Neural progenitor cell (in vitro differentiated cells): Measurements from ENCODE around the gene SIRPA.

ENCODE experiments used
- EZH2 ChIP-seq: fragments of 200-600 bp; sonication (generic); IDR thresholded peaks from 2 replicates; pipeline ENCODE4 v1.6.1; 2017; ENCODE audit warnings: antibody characterized with exemption, mild to moderate bottlenecking, moderate library complexity
- TF ChIP-seq, protein P1 (sequence below): fragments of 200-600 bp; sonication (generic); IDR thresholded peaks from 2 replicates; pipeline ENCODE4 v1.5.1; 2017; ENCODE audit warnings: antibody characterized with exemption, mild to moderate bottlenecking

- TF ChIP-seq, protein P1, sequence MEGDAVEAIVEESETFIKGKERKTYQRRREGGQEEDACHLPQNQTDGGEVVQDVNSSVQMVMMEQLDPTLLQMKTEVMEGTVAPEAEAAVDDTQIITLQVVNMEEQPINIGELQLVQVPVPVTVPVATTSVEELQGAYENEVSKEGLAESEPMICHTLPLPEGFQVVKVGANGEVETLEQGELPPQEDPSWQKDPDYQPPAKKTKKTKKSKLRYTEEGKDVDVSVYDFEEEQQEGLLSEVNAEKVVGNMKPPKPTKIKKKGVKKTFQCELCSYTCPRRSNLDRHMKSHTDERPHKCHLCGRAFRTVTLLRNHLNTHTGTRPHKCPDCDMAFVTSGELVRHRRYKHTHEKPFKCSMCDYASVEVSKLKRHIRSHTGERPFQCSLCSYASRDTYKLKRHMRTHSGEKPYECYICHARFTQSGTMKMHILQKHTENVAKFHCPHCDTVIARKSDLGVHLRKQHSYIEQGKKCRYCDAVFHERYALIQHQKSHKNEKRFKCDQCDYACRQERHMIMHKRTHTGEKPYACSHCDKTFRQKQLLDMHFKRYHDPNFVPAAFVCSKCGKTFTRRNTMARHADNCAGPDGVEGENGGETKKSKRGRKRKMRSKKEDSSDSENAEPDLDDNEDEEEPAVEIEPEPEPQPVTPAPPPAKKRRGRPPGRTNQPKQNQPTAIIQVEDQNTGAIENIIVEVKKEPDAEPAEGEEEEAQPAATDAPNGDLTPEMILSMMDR, result no peak
- no peak for TF ChIP-seq EZH2
These were observed 20.6 kb upstream of the SIRPA start for GRCh38 chr20:1874450-1875182.
